GM18526 (cell line): ENCODE results near the gene ACVRL1.

Source experiments
- POLR2A ChIP-seq: IDR thresholded peaks from 3 replicates; pipeline ENCODE4 v1.6.1; 2011; ENCODE audit not compliant: insufficient read length; ENCODE audit errors: extremely low read depth

The ACVRL1 gene

DNA sequence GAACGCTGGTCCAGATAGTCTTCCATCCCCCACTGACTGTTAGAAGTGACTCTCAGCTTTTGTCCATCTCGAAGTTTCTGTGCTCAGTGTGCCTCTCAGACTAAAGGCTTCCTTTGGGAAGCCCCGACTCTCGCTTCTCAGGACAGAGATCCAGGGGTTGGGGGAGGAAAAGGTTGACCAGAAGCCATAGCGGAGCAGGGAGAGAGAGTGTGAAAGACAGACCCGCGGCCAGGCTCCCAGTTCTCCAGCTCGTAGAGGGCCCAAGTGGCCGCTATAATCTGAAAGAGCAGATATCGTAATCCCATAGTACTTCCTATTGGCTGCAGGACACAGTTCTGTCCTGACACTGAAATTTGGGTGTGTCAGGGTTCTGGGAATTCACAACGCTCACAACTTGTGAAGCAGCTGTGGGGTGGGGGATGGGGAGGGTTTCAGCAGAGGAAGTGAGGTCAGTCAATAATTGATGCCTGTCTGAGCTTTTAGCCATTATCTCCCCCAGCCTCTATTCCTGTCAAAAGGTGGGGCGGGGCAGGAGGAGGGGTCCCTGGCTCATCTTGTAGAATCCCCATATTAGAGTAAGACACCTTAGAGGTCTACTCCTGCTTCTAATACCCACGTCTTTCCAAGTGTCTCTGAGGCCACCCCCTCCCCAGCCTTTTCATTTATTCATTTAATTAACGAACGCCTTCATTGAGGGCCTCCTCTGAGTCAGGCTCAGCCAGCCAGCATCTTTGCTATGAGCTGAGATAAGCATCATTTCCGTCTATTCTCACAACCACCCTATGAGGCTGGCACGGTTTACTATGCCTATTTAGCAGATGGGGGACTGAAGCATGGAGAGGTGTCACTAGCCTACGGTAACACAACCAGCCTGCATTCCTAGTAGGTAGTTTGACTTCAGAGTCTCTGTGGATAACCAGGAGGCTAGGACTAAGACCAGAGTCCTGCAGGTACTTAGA, 1.6 kb upstream of the ACVRL1 start:
- TF ChIP-seq POLR2A, result no peak

DNA sequence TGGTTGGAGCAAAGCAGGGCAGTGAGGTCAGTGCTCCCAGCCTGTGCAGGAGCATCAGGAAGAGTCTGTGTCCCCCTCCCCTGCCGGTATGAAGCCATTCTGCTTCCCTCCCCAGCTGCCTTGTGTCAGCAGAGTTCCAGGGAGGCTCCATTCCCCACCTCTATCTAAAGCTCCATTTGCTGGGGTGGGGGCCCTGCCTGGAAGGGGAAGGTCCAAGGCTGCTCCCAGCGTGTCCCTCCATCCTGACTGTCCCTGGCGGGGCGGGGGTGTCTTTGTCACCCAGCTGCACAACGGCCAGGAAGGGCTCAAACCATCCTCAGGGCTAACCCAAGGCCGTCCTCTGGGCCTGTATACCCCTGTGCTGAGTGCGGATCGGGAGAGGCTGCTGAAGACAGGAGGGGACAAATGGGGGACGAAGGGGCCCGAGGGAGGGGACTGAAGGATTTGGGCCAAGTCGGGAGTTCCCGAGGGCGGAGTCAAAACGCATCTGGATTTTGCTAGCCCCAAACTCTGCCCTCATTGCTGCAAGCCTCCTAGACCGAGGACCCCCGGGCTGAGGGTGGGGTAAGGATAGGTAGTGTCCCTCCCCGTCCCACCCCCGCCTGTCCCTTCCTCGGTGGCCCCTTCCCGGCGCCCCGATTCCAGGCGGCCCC, 748 bp upstream of the ACVRL1 start:
- no peak for TF ChIP-seq POLR2A

DNA sequence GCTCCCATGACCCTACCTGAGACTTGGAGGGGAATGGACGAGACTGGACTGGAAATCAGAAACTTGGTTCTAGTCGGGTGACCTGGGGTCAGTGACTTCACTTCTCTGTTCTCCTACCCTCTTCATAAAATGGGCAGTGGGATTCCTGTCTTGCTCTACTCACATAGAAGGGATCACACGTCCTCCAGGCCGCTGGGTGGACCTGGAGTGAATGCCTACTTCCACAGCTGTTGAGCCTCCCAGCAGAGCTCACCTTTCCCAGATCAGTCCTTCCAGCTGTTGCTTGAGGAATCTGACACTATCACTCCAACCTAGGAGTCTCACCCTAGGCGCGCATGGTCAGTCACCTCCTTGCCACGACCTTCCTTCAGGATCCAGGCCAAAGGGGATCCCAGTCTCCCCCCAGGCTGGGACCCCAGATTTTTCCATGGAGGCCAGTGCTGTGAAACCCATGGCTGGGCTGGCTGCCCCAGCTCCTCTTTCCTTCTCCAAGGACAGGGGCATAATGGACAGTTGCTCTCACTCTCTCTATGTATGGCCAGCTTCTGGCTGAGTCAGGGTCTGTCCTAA, 637 bp downstream of the ACVRL1 start:
- TF ChIP-seq POLR2A, result no peak

DNA sequence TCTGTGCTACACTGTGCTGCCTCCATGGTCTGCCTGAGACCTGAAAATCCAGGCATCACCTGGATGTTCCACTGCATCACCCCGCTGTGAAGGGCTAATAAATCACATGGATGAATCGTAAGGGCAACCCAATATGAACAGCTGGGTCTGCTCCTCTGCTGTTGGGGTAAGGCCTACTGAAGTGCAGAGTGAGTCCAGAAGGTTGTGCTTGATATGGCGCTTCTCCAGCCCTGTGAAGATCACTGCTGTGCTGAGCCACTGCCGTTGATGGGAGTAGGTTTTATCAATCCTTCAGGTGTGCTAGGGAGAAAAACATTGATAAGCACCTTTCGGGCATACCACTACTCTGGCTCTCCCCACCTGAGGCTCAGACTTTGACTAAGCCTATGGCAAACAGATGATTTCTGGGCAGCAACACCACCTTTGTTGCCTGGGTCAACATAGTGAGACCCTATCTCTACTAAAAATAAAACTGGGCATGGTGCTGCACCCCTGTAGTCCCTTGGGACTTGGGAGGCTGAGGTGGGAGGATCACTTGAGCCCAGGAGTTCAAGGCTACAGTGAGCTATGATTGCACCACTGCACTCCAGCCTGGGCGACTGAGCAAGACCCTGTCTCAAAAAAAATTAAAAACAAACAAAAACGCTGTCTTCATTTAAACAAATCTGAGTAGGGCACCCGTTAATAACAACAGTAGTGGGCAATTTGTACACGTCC, 1.7 kb downstream of the ACVRL1 start:
- TF ChIP-seq POLR2A, result no peak

DNA sequence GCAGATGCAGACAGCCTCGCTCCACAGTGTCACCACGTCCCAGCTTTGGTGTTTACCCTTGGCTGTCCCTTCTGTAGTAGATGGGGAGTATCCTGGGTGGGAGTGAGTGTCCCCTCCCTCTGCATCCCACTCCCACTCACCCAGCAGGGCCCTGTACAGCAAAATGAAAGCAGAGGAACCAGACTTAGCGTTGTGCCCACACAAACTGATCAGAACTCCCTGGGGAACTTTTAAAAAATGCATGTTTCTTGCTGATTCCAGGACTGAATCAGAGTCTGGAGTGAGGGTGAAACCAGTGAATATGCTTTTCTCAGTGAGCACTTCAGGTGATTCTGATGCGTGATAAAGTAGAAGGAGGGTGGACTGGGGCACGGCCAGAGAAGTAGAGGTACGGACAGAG, 2.9 kb downstream of the ACVRL1 start:
- TF ChIP-seq POLR2A, result no peak

DNA sequence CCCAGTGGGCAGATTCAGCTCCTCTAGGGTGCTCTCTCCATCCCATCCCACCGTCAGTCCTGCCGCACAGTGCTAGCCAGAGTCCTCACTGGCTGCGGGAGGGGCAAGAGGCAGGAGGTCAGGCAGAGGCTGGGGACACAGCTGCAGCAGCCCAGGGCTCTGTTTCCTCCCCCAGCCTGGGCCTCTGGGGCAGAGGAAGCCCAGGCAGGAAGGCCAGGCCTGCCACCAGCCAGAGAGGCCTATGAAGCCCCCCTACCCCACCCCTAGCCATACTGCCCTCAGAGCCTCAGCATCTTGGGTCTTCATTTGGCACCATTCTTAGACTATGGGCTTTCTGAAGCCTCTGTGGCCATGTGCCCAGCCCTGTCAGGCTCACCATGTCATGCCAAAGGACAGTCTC, 3.4 kb downstream of the ACVRL1 start:
- no peak for TF ChIP-seq POLR2A

DNA sequence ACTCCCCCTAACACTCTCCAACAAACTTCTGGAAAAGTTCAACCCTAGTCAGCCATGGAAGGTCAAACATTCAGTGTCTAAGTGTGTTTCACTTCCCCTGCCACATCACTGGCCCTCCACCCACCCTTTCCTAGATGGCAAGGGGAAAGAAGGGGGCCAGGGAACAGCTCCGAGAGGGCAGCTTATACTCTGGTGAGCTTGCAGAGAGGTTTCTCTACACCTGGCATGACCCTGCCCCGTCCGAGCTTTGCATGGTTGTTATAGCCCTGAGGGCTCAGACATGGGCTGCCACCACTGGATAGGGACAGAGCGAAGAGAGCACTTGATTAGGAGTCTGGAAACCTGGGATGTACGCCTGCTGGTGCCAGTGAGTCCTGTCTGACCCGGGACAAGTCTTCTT, 4.0 kb downstream of the ACVRL1 start:
- no peak for TF ChIP-seq POLR2A

DNA sequence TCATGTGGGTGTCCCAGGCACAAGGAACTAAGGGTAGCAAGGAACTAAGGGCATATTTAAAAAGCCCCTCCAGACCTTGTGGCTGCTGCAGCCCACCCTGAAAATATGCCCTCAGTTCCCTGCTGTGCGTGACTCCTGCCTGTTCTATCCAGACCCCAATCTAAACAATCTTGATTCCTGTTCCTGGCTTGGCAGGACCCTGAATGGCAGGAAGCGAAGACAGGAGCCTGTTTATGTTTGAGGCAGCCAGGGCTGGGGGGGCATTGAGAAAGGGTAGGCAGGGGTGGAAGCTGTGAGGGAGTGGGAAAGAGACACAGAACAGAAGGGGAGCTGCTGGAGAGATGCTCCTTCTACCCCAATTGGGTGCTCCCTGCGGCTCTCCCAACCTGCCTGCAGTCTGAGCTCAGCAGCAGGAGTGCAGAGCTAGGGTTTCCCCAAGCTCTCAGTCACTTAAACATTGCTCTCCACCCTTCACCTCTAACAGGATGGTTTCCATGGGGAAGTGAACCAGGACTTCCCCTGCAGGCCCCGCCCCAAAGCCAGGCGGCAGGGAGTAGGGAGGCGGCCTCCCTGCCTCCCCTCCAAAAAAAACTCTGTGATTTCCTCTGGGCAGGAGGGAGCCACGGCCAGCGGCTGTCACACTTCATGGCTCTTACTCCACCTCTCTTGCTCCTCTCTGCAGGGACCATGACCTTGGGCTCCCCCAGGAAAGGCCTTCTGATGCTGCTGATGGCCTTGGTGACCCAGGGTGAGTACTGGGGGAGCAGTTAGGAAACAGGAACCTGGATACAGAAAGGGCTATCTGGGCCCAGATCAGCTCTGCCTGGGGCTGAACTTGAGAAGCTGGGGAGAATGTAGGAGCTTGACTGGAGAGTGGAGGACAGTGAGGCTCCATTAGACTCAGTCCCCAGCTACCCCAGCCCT, 4.7 kb downstream of the ACVRL1 start:
- no peak for TF ChIP-seq POLR2A

DNA sequence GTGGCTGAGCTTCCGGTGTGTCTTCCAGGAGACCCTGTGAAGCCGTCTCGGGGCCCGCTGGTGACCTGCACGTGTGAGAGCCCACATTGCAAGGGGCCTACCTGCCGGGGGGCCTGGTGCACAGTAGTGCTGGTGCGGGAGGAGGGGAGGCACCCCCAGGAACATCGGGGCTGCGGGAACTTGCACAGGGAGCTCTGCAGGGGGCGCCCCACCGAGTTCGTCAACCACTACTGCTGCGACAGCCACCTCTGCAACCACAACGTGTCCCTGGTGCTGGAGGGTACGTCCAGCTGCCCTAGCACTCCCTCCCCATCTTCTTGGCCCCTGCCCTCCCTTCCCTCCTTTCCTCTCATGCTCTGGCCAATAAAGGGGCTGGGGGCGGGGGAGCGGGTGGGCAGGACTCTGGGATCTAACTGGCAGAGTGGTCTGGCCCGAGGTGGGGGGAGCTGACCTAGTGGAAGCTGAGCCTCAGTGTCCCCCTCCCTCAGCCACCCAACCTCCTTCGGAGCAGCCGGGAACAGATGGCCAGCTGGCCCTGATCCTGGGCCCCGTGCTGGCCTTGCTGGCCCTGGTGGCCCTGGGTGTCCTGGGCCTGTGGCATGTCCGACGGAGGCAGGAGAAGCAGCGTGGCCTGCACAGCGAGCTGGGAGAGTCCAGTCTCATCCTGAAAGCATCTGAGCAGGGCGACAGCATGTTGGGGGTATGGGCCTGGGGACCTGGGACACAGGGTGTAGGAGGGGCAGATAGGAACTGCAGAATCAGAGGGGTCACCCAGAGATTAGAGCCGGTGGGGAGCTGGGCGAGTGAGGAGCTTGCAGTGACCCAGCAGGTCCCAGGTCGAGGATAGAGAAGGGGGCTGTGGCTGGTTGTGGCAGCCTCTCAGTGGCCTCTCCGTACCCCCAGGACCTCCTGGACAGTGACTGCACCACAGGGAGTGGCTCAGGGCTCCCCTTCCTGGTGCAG, 6.0 kb downstream of the ACVRL1 start:
- TF ChIP-seq POLR2A, result no peak

DNA sequence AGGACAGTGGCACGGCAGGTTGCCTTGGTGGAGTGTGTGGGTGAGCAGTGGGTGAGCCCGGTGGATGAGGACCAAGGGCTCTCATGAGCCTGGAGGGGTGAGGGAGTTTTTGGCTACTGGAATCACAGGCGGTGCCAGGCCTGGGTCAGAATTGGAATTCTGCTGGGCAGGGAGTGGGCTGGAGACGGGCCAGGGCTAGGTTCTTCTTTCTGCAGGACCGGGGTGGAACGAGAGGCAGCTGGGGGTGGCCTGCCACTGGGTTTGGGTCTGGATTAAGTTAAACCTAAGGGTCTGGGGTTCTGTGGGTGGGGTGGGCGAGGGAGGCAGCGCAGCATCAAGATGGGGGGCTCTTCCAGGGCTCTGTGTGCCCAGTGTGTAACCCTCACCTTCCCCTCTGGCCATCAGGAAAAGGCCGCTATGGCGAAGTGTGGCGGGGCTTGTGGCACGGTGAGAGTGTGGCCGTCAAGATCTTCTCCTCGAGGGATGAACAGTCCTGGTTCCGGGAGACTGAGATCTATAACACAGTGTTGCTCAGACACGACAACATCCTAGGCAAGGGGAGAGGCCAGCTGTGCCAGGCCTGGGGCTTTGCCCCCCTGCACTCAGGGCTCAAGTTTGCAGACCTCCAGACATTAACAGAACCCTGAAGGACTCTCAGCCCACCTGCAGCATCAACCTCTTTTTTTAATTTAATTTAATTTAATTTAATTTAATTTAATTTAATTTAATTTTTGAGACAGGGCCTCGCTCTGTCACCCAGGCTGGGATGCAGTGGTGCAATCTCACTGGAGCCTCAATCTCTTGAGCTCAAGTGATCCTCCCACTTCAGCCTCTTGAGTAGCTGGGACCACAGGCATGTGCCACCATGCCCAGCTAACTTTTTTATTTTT, 7.0 kb downstream of the ACVRL1 start:
- no peak for TF ChIP-seq POLR2A

DNA sequence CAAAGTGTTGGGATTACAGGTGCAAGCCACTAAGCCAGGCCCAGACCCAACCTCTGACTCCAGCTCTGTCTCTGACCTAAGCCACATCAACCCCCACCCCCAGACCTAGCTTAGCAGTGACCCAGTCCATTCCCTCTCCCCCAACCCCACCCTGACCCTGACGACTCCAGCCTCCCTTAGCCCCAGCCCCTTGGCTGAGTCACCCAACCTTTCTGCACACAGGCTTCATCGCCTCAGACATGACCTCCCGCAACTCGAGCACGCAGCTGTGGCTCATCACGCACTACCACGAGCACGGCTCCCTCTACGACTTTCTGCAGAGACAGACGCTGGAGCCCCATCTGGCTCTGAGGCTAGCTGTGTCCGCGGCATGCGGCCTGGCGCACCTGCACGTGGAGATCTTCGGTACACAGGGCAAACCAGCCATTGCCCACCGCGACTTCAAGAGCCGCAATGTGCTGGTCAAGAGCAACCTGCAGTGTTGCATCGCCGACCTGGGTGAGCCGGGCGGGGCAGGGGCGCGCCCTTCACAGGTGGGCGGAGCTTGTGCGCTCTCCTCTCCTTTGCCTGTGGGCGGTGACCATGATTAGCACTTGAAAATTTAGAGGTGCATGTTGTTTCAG, 7.8 kb downstream of the ACVRL1 start:
- no peak for TF ChIP-seq POLR2A

DNA sequence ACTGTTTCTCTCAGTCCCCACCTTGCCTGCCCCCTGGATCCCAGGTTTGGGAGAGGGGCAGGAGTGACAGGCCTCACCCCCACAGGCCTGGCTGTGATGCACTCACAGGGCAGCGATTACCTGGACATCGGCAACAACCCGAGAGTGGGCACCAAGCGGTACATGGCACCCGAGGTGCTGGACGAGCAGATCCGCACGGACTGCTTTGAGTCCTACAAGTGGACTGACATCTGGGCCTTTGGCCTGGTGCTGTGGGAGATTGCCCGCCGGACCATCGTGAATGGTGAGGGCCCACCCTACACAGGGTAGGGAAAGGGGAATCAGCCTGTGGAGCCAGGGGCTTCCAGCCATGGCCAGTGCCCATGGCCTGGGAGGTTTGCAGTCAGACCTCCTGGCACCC, 8.6 kb downstream of the ACVRL1 start:
- no peak for TF ChIP-seq POLR2A
